Measurements from ENCODE around the gene GYG1. TPM values are rescaled to one million over a fixed set of nuclear protein-coding genes. Genes with fewer than 3 reads are reported as not detected.

Gene GYG1
- total RNA-seq, 1 experiment from 2014 or later, result 34.8 TPM

- TF ChIP-seq AFF4 (CRISPR knock-in tag; IDR thresholded peaks at IDR 0.05; ENCODE audit: borderline replicate concordance) (peak; percentile 49; the same call in 1 of the 2 replicates), NR3C1 (CRISPR knock-in tag; conservative IDR thresholded peaks at IDR 0.05; ENCODE audit: low read depth) (no peak), ZNF121 (CRISPR knock-in tag; IDR thresholded peaks at IDR 0.05) (no peak), ETV6 (CRISPR knock-in tag; IDR thresholded peaks at IDR 0.05) (peak; percentile 75), ESRRA (CRISPR knock-in tag; IDR thresholded peaks at IDR 0.05; ENCODE audit: borderline replicate concordance) (no peak), USF1 (CRISPR knock-in tag; IDR thresholded peaks at IDR 0.05) (peak; percentile 67), ZNF281 (CRISPR knock-in tag; IDR thresholded peaks at IDR 0.05) (peak; percentile 68; the same call in 1 of the 2 replicates), USF2 (CRISPR knock-in tag; IDR thresholded peaks at IDR 0.05) (peak; percentile 67), ATF1 (CRISPR knock-in tag; IDR thresholded peaks at IDR 0.05) (no peak), AR (CRISPR knock-in tag; IDR thresholded peaks at IDR 0.05) (no peak), ERG (CRISPR knock-in tag; IDR thresholded peaks at IDR 0.05) (0 out of 2 replicates have a peak, but pooled peaks have one; percentile 51), TEAD1 (CRISPR knock-in tag; IDR thresholded peaks at IDR 0.05) (peak; percentile 69; the same call in 1 of the 2 replicates), CBFB (CRISPR knock-in tag; IDR thresholded peaks at IDR 0.05; ENCODE audit: low read depth) (0 out of 2 replicates have a peak, but pooled peaks have one; percentile 40), CREB1 (CRISPR knock-in tag; IDR thresholded peaks at IDR 0.05) (no peak), NFATC4 (CRISPR knock-in tag; IDR thresholded peaks at IDR 0.05) (no peak), ZMAT4 (CRISPR knock-in tag; IDR thresholded peaks at IDR 0.05) (no peak)
Measured at GRCh38 chr3:149020839-149021252, 29.5 kb downstream of the GYG1 start (continued).
